Vagina (tissue), 2 donors: Measurements from ENCODE around the gene PALLD.

Experiments used
- POLR2AphosphoS5 ChIP-seq, 2 donors: sonication (generic); formaldehyde crosslinking; IDR thresholded peaks; one replicate each; pipeline ENCODE4 v1.9.0; 2017; ENCODE audit warnings: antibody characterized with exemption in 2 of 2, mild to moderate bottlenecking in 2 of 2, low read depth in 1 of 2; ENCODE audit not compliant: insufficient read depth in 1 of 2
- TF ChIP-seq, protein P1 (sequence below), 3 experiments: fragments of 450-650 bp in 2 of 3; fragments of 200-600 bp in 1 of 3; sonication (generic) in 1 of 3; IDR thresholded peaks; one replicate each; pipeline ENCODE4 v1.5.1; 2017 to 2019; ENCODE audit warnings: antibody characterized with exemption in 3 of 3, mild to moderate bottlenecking in 2 of 3, moderate library complexity in 2 of 3

DNA sequence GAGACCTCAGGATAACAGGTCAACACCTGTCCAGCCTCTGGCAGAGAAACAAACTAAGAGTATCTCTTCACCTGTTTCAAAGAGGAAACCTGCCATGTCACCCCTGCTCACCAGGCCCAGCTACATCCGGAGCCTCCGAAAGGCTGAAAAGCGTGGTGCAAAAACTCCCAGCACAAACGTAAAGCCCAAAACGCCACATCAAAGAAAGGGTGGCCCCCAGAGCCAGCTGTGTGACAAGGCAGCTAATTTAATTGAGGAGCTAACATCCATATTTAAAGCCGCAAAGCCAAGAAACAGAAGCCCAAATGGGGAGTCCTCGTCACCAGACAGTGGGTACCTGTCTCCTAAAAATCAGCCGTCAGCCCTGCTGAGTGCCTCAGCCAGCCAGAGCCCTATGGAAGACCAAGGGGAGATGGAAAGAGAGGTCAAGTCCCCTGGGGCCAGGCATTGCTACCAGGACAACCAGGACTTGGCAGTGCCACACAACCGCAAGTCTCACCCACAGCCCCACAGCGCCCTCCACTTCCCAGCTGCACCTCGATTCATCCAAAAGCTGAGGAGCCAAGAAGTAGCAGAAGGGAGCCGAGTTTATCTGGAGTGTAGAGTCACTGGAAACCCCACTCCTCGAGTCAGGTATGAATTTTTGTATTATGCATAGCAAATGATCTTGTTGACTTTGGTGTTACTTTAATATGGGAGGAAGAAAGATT, 15.1 kb downstream of the PALLD start:
- TF ChIP-seq, protein P1, sequence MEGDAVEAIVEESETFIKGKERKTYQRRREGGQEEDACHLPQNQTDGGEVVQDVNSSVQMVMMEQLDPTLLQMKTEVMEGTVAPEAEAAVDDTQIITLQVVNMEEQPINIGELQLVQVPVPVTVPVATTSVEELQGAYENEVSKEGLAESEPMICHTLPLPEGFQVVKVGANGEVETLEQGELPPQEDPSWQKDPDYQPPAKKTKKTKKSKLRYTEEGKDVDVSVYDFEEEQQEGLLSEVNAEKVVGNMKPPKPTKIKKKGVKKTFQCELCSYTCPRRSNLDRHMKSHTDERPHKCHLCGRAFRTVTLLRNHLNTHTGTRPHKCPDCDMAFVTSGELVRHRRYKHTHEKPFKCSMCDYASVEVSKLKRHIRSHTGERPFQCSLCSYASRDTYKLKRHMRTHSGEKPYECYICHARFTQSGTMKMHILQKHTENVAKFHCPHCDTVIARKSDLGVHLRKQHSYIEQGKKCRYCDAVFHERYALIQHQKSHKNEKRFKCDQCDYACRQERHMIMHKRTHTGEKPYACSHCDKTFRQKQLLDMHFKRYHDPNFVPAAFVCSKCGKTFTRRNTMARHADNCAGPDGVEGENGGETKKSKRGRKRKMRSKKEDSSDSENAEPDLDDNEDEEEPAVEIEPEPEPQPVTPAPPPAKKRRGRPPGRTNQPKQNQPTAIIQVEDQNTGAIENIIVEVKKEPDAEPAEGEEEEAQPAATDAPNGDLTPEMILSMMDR (IDR thresholded peaks at IDR 0.05) = no peak
- no peak for TF ChIP-seq POLR2AphosphoS5 (IDR thresholded peaks at IDR 0.05; ENCODE audit: insufficient read depth in 1 of 2, low read depth in 1 of 2)
